Left ventricle myocardium superior (tissue), 1 donor: ENCODE results near the gene MEIS1. TPM values are rescaled to one million over a fixed set of nuclear protein-coding genes. Genes with fewer than 3 reads are reported as not detected.

ENCODE experiments used
- ATAC-seq: fragments of 200-7000 bp; cut with Tn5 transposase; one replicate; pipeline ENCODE4 v1.9.1; 2020; ENCODE audit warnings: mild to moderate bottlenecking, moderate library complexity
- DNase-seq: peaks from one replicate; pipeline ENCODE4 v3.0.0-alpha.2; 2020
- intact Hi-C: fragments of 100-400 bp; cut with micrococcal nuclease; formaldehyde crosslinking; loops from one replicate; pipeline ENCODE4 v1.11.0; 2022
- total RNA-seq: library from RNA; stranded (reverse); fragmentation: NEBNext Ultra II Directional; extraction: Animal tissue kit (Norgen Biotek cat#: 25700); gene quantifications from one replicate; pipeline ENCODE4 v1.2.1, GENCODE V29; 2021
- donor health status: DM: no; HTN: yes; CAD: no; lungs with severe emphysema.

The MEIS1 gene
- total RNA-seq, 1 donor from 2014 or later, result 40.8 TPM

DNA sequence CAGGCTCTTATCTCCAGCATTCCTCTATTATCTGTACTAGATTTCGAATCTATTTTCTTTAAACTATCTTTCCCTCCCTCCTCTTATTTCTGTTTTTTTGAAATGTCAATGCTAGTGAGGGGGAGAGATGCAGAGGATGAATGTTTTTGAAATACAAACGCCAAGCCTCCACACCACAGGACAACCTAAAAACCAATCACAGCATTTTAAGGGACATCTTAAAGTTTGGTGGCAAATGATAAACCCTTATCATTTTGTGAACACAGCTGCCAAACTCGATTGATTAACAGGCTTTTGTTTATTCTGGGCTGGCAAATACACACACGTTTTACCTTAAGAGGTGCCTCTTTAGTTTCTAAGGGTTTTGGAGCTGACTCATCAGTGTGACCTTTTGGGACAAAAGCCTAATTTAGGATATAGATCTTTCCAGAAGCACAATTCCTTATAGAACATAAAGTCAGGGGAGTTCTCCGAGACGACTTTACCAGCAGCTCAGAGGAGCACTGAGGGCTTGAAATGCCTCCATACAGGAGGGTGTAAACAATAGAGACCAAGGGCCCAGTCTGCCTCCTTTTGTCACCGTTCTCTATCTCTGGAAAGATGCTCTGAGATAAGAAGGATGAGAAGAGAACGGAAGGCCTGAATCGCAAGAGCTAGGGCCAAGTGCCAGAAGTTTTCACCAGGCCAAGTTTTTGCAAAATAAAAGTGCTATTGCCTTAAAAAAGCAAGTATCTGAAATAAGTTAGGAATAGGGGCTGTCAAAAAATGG is 4.2 kb upstream of the MEIS1 start:
- intact Hi-C loops, result loop anchor here (10.0 kb wide), 1 partner anchor 1414 kb away; no protein-coding TSS in a partner anchor
- ATAC-seq, result no peak
- DNase-seq, result no peak

DNA sequence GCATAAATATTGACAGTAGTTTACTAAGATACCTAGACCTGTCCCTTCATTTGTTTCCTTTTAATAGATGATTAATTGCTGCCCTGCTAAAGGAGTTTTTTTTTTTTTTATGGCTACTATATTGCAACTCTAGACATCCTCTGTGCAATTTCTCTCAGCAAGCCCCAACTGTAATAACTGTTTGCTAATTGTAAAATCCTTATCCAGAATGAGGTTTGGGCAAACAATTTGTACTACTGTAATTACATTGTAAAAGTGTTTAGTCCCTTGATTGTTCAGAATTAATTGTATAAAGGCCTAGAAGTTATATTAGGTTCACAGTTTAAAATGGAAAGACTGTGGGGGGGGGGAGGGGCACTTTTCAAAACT is 3.7 kb upstream of the MEIS1 start:
- no peak for ATAC-seq
- DNase-seq, result no peak
- intact Hi-C loops, result loop anchor here (10.0 kb wide), 1 partner anchor 1414 kb away; no protein-coding TSS in a partner anchor

DNA sequence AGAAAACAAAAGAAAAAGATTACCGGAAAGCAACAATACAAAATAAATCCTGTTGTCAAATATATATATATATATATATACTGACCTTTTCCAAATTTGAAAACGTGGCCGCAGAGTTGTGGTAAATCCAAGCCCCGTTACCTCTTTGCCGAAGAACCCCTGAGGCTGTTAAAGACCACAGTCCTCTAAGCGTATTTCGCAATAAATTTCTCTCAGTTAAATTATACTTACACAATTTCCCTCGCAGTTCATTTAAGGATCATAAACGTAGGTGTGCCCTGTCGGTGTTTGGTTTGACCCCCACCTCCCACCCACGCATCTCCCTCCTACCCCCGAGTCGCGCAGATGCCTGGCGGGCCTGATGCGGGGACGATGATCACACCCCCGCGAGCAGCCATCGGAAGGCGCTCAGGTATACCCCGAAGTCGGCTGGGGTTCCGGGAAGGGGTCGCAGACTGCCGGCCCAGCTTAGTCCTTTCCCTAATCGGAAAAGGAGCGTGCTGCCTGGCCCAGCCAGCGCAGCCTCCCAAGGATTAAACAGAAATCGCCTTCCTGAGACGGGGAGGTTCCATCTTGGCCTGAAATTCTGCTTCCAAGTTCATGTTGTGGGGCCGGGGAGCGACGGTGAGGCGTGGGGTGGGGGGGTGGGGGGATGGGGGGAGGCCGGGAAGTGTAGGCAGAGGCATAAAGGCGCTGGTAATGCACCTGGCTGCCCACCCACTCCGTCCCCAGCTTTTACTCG is 2.9 kb upstream of the MEIS1 start:
- ATAC-seq (no peak), DNase-seq (no peak)
- intact Hi-C loops, result loop anchor here (10.0 kb wide), 1 partner anchor 1413 kb away; no protein-coding TSS in a partner anchor

DNA sequence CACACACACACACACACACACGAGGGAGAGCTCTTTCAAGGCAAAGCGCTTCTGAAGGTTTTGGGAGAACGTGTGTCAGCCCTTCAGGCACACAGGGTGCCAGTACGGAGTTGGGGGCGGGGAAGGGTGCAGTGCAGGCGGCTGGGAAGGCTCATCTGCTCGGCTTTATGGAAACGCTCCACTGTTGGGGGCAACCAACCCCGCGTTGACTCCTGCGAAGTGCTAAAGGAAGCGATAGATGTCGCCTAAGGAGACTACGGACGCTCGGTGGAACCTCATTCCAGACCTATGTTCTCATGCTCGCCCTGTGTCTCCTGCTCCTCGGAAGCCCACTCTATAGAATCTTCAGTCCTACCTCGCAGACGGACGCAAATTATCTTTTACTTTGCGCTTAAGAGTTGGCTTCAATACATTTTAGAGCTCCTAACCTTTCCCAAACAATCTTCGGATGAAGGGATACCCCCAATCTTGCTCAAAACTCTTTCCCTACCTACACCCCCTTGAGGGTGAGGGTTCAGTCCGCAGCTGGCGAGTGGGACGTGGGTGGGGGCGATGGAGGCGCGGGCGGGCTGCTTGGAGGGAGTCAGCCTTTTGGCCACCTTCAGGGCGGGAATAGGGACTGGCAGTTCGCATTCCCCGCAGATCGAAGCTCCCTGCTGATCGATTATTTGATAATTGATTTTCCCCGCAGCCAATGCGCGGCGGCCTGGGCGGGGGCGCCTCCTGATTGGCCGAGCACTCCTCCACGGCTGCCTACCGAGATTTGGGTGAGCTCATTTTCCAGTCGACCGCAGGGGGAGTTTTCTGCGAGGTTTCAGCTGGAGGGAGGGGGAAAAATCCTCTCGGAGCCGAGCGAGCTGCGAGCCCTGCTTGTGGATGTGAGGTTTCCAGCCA is 1.9 kb upstream of the MEIS1 start:
- DNase-seq (peak; percentile 89), ATAC-seq (peak; percentile 81)
- intact Hi-C loops, result loop anchor here (10.0 kb wide), 1 partner anchor 1412 kb away; no protein-coding TSS in a partner anchor

DNA sequence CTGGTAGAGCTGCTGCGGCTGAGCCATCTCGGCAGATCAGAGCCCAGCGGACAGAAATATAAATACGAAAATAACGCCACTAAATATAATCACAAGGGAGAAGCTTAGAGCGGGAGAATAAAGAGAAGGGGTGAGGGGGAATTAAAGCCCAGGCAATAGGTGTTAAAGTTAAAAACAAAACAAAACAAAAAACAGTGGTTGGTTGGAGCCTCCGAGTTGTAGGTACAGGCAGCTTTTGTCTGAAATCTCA is 1.3 kb upstream of the MEIS1 start:
- ATAC-seq (no peak), DNase-seq (no peak)
- intact Hi-C loops, result loop anchor here (10.0 kb wide), 1 partner anchor 1411 kb away; no protein-coding TSS in a partner anchor

DNA sequence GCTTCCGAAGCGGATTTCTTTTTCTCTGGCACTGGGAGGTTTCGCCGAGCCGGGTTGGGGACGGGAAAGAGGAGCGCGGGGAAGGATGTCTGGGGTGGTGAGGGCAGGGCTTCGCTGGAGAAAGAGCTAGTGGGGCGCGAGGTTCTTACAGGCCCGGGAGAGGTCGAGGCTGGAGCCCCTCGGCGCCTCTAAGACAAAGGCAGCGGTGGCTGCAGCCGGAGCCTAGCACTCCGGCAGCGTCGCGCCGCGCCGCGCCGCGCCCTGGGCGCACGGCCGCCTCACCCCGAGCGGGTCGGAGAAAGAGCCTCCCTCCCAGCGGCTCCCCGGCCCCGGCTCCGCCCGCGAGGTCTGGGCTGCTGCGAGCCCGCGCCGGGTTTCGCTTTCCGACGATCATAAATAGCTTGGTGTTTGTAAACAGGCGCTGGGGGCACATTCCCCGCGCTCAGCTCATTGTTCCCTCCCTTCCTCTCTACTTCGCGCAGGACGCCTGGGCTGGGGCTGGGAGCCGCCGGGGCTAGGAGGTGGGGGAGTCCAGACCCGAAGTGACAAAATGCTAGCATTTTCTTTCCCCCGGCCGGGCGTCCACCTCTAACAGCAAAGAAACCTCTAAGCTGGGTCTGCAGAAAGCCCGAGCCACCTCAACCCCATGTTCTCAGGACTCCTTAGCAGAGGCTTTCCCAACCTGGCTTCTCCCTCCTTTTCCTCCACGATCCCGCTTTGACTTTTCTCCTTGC is 813 bp upstream of the MEIS1 start:
- intact Hi-C loops, result loop anchor here (10.0 kb wide), 1 partner anchor 1411 kb away; no protein-coding TSS in a partner anchor
- ATAC-seq (peak; percentile 62), DNase-seq (peak; percentile 75)

DNA sequence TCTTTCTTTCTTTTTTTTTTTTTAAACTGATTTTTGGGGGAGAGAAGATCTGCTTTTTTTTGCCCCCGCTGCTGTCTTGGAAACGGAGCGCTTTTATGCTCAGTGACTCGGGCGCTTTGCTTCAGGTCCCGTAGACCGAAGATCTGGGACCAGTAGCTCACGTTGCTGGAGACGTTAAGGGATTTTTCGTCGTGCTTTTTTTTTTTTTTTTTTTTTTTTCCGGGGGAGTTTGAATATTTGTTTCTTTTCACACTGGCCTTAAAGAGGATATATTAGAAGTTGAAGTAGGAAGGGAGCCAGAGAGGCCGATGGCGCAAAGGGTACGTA is 587 bp downstream of the MEIS1 start:
- intact Hi-C loops, result loop anchor here (5.0 to 10.0 kb wide), 2 partner anchors 137 to 1409 kb away; no protein-coding TSS in a partner anchor
- DNase-seq, result peak; percentile 25
- no peak for ATAC-seq

DNA sequence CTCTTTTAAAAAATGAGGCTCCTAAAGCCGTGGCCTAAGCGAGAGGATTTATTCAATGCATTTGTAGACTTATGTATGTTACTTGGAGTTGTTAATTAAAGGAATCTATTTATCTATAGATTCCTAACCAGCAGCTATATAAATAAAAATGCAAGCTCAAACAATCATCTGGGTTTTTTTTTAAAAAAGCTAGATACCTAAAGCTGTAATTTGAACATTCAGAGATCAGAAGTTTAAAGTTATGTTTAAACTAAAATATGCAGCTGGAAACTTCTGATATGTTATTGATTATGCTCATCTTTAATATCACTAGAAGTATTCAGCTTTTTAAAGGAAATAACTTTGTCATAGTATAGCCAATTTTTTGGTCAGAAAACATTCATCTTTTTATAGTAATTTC is 1.0 kb downstream of the MEIS1 start:
- DNase-seq (no peak), ATAC-seq (no peak)
- intact Hi-C loops, result loop anchor here (5.0 to 10.0 kb wide), 2 partner anchors 136 to 1409 kb away; no protein-coding TSS in a partner anchor

DNA sequence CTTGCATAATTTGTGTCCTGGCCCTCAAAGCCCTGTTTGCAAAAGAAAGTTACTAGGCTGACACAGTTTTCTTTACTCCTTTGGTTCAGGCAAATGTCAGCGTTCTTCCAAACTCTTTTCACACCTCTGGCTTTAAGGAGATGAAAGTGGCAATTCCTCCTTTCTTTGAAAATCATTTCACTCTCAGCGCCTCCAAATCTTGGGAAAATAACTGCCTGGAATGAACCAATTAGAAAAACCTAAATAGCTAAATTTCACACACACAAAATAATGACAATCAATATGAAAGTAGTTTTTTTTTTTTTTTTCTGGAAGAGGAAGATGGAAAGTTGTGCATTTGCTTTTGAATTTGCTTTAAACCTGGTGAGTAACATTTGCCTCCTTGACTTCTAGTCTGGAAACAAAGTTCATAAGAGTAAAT is 1.7 kb downstream of the MEIS1 start:
- ATAC-seq (no peak), DNase-seq (no peak)
- intact Hi-C loops, result loop anchor here (5.0 to 10.0 kb wide), 2 partner anchors 136 to 1408 kb away; no protein-coding TSS in a partner anchor

DNA sequence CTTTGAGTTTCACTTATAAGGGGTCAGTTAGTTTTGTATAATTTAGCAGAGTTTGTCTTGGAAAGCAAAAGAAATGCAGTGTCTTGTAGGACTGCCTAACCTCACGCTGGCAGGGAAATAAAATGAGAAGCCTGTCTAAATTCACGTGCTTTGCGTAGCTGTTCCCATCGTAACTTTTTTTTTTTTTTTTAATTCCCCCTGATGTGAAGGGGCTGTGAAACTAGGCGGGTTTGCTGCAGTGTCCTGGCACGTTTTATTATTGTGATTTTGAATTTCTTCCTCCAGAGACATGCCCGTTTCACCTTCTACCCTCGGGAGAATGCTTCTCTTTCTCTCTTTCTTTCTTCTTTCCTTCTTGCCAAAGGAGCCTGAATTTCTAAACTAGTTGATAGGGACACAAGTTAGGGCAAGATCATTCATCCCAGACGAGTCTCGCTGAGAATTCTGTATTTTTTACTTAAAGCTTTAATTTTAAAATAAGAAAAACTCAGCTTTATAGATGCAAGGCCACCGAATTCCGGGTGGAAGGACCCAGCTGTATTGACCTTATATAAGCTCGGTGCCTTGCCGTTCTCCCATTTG is 2.3 kb downstream of the MEIS1 start:
- intact Hi-C loops, result loop anchor here (5.0 to 10.0 kb wide), 2 partner anchors 135 to 1408 kb away; no protein-coding TSS in a partner anchor
- DNase-seq (no peak), ATAC-seq (no peak)

DNA sequence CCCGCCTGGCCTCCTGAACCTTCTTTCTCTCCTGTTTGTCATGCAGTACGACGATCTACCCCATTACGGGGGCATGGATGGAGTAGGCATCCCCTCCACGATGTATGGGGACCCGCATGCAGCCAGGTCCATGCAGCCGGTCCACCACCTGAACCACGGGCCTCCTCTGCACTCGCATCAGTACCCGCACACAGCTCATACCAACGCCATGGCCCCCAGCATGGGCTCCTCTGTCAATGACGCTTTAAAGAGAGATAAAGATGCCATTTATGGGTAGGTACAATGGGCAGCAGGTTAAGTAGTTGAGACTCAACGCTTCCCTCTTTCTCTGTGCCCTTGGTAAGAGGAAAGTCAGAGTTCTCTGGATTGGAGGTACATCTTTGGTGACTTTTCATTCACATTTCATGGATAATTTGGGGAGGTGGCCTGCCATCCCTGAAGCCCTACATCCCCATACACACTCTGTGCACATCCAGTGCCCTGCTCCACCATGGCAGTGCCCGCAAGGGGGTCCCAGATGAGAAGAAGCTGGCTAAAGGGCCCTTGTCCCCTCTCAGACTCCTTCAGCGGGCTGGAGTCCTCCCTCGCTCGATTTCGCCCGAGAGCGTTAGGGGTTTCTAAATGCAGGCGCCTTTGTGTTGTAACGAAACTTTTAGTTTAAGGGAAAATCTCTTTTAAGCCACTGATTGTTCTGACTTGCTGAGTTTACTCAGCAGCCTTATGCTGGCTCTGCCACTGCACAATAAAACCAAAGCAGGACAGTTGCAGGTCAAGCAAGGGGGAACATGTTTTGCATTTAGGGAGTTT is 3.0 kb downstream of the MEIS1 start:
- ATAC-seq (peak; percentile 6), DNase-seq (peak; percentile 55)
- intact Hi-C loops, result loop anchor here (5.0 to 10.0 kb wide), 2 partner anchors 134 to 1407 kb away; no protein-coding TSS in a partner anchor

DNA sequence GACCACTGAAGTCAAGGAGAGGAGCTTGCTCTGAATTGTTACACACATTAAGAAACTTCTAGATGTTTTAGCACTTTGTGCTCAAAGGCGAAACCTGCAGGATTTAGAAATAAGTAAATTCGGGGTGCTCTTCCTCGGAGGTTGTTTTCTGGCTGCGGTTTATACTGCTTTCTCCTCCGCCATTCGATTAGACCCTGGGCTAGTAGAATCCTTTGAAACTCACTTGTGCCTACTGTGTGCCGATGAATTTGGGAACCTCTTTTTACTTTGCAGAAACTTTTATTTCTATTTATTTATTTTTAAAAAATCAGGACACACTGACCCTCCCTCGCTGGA is 3.5 kb downstream of the MEIS1 start:
- intact Hi-C loops, result loop anchor here (5.0 to 10.0 kb wide), 2 partner anchors 134 to 1406 kb away; no protein-coding TSS in a partner anchor
- DNase-seq (no peak), ATAC-seq (no peak)

DNA sequence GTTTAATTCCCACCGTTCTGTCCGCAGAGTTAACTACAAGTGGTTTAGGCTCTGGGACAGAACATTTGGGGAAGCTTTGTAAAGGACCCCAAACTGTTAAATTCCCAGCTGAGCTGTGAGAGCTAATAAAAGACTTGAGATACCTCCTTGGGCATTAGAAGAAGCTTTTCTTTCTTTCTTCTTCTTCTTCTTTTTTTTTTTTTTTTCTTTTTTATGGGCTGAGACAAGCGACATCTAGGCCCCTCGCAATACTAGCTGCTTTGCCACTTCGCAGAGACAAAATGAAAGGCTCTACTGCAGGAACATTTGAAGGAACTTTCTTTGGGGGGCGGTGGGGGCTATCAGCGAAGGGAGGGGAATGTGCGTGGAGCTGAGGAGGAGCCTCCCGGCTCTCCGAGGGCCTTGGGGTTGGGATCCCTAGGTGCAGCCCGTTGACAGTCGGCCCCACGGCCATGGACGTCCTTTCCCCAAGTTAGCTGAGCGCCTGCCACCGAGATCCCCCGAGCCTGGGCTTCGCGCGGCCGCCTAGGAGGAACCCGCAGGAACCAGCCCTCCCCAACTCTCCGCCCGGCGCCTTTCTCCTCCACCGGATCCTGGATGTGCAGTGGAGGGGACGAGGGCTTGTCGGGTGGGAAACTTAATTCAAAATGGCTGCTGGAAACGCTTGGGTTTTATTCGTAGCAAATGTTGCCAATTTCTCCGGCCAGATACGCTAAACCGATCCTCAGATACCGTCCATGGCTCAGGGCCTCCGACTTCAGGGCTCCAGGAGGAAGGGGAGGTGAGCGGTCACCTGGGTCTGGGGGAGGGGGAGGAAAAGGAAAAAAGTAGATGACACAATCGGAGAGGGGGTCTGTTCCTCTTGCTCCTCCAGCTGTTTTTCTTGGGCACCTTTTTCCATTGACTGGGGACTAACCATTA is 4.2 kb downstream of the MEIS1 start:
- peak; percentile 0 for ATAC-seq
- peak; percentile 38 for DNase-seq
- intact Hi-C loops, result loop anchor here (5.0 to 10.0 kb wide), 2 partner anchors 133 to 1406 kb away; no protein-coding TSS in a partner anchor

DNA sequence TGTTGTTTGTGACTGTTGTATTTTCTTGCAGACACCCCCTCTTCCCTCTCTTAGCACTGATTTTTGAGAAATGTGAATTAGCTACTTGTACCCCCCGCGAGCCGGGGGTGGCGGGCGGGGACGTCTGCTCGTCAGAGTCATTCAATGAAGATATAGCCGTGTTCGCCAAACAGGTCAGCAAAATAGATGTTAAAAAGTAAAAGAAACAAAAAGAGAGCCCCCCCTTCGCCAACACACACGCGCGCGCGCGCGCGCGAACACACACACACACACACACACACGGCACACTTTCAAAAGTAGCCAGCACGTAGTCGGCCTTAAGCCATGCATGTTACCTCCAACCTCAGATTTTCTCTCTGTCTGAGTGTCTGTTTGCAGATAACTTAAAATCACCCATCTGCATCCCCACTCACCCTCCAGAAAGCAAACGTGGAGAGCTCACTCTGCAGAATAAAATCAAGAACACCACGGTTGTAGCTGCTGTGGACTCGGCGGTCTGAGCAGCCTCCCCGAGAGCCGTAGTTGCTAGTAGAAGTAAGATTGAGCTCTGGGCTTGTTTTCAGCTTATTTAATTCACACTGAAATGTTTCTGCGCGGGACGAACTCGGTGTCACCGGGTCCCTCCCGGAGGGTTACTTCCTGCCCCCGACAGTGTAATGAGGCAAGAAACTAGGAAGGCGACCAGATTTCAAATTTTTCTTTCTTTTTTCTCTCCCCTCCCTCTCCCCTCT is 5.1 kb downstream of the MEIS1 start:
- DNase-seq, result peak; percentile 34
- ATAC-seq, result peak; percentile 9
- intact Hi-C loops, result loop anchor here (5.0 to 10.0 kb wide), 2 partner anchors 132 to 1405 kb away; no protein-coding TSS in a partner anchor

DNA sequence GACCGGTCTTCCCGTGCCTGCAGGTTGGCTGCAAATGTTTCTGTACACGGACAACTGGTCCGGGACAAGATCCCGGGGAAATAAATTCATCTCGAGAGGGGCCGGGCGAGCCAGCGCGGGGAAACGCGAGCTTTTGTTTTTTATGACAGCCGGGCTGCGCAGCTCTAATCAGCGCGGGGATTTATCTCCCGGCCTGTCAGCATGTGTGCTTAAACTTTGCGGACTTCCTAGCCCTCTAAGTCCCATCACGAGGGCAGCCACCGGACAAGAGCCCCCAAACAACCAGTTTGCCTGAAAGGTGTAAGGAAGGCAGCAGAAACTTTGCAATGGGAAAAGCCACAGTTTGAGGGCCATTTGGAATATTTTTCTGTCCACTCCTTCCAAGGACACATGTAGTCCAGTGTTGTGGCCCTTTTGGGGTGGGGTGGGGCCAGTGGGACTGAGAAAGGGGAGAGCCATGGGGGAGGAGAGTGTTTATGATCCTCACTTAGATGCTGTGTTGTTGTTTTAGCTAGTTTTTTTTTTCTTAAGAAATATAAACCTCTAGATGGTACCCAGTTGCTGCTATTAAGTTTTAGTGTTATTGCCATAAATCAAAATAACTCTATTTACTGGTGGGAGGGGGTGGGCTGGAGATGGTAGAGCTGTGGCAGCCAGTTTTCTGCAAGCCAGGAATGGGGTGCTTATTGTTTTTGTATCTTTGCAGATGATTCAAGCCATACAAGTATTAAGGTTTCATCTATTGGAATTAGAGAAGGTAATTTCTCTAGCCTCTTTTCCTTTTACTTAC is 6.0 kb downstream of the MEIS1 start:
- DNase-seq, result peak; percentile 55
- peak; percentile 4 for ATAC-seq
- intact Hi-C loops, result no loop called here
